Stimulated activated CD4-positive, alpha-beta T cell treated with anti-CD3 and anti-CD28 coated beads, TNF-alpha, amount 100 ng/mL, for 48 hours (primary cell): ENCODE results near the gene OTULINL.
"Not testable (repeated sequence)": the region's sequence is repeated elsewhere in the genome, so short reads cannot be mapped to it uniquely, and the experiment has no call there.

Source experiments
- DNase-seq, 3 donors: peaks; one replicate each; pipeline ENCODE4 v3.0.0-alpha.2; 2020; ENCODE audit warnings: low read depth in 3 of 3

OTULINL gene

GRCh38 chr5:14581106-14581890 lies at the start of gene OTULINL:
Gene OTULINL (plus strand): TSS chr5:14581792. CDS start chr5:14581895, 103 bp downstream.
- peak; percentile 69 to 82 (median 73) for DNase-seq

DNA sequence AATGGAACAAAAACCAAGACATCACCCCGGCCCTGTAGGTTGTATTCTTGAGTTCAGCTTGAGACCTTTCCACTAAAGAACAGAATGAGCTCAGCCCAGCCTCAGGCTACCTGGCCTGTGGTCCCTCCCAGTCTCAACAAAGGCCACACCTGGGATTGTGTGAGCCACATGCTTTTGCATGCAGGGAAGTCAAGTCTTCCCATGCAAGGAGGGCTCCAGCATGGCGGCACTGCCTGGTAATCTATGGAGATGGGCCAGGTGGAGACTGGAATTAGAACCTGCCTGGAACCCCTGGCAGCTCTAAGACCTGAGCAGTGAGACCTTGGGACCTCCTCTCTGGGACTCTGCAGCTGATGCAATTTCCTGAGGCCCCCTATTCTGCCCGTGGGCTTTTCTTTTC lies 49.4 kb upstream of the OTULINL start:
- DNase-seq, result no peak

DNA sequence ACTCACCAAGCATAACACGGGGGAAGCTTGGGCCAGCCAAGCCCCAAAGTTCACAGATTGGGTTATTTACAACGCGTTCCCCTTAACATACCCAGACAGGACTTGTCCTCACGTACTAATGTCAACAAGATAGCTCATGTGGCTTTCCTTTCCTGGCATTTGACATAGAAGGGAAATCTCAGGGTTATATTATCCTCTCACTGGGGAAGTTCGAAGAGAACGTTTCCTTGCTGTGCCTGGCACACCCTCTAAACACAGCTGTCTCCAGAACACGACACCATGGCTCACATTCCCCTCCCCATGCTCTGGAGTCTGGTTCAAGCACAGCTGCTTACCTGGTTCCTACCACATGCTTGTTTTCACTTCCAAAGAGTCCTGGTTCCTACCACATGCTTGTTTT lies 46.8 kb upstream of the OTULINL start:
- no peak for DNase-seq

GRCh38 chr5:14545308-14545707 lies 36.3 kb upstream of the OTULINL start:
- DNase-seq, result no peak

GRCh38 chr5:14545862-14546261 lies 35.7 kb upstream of the OTULINL start:
- DNase-seq, result no peak

GRCh38 chr5:14547666-14548065 lies 33.9 kb upstream of the OTULINL start:
- no peak for DNase-seq

- DNase-seq, result no peak
Observed at GRCh38 chr5:14551211-14551610, 30.4 kb upstream of the OTULINL start.

DNA sequence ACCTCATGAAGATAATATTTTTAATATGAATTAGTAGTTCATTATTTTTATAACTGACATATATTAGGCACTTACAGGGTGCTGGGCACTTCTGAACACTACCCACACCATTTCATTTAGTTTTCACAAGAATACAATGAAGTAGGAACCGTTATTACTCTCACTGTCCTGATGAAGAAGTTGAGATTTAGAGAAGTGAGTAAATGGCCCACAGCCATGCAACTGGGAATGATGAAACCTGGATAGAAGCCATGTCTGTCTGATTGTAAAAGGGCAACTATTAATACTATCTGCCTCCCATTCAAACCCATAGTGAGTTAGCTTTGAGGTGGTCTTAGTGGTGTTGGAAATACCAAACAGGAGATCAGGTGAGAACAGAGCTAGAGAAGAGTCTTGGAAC lies 29.6 kb upstream of the OTULINL start:
- no peak for DNase-seq

DNA sequence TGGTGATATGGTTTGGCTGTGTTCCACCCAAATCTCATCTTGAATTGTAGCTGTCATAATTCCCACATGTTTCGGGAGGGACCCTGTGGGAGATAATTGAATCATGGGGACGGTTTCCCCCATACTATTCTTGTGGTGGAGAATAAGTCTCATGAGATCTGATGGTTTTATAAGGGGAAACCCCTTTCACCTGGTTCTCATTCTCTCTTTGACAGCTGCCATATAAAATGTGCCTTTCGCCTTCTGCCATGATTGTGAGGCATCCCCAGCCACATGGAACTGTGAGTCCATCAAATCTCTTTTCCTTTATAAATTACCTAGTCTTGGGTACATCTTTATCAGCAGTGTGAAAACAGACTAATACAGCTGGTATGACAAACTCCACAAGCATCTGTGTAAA lies 27.3 kb upstream of the OTULINL start:
- not testable (repeated sequence) for DNase-seq

DNA sequence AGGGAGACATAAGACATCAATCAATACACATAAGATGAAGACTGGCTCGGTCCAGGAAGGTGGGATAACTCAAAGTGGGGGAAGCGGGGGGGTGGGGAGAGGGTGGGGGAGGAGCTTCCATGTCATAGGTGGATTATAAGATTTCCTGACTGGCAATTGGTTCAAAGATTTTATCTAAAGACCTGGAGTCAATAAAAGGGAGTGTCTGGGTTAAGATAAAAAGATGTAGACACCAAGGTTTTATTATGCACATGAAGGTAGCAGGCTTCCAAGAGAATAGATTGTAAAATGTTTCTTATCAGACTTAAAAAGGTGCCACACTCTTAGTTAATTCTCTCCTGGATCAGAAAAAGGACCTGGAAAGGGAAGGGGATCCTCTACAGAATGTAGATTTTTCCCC lies 25.6 kb upstream of the OTULINL start:
- no peak for DNase-seq

DNA sequence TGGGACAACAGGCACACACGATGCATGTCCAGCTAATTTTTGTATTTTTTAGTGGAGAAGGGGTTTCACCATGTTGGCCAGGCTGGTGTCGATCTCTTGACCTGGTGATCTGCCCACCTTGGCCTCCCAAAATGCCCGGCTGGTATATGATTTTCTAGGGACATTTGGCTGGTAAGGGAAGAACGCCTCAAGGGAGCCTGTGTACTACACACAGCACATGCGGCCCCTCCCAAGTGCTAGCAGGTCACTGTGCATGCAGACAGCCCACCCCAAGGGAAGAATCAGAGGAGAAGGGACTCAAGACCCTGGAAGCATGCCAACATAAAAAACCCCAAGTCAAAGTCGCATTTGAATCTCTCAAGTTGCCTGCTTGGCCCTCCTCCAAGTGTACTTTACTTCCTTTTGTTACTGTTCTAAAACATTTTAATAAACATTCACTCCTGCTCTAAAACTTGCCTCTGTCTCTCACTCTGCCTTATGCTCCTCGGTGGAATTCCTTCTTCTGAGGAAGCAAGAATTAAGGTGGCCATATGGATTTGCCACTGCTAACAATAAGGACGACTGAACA lies 24.3 kb upstream of the OTULINL start:
- DNase-seq, result no peak

- DNase-seq, result no peak
Observed at GRCh38 chr5:14557791-14558415, 23.7 kb upstream of the OTULINL start.

DNA sequence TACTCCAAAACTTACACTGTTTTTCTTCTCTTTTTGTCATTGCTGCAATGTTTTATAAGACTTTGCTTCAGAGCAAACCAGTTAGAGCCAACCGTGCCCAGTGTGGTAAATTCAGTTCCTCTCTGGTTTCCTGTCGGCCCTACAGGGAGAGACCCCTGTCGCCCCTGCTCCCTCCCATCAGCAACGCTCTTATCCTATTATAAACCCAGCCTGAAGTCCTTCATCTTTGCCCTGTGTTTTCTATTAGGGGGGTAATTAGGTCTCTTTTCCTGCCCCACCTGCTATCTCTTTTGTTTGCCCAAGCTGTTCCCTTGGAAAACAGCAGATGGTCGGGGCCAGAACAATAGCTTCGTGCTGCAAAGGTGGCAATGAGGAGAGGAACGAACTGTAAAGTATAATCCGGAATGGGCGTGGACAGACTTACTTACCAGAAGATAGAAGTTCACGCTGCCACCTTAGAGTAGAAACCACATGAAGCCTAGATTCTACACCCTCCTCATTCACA lies 21.4 kb upstream of the OTULINL start:
- DNase-seq, result no peak

- no peak for DNase-seq
Observed at GRCh38 chr5:14561741-14562140, 19.9 kb upstream of the OTULINL start.

GRCh38 chr5:14568333-14568732 lies 13.3 kb upstream of the OTULINL start:
- DNase-seq, result no peak

DNA sequence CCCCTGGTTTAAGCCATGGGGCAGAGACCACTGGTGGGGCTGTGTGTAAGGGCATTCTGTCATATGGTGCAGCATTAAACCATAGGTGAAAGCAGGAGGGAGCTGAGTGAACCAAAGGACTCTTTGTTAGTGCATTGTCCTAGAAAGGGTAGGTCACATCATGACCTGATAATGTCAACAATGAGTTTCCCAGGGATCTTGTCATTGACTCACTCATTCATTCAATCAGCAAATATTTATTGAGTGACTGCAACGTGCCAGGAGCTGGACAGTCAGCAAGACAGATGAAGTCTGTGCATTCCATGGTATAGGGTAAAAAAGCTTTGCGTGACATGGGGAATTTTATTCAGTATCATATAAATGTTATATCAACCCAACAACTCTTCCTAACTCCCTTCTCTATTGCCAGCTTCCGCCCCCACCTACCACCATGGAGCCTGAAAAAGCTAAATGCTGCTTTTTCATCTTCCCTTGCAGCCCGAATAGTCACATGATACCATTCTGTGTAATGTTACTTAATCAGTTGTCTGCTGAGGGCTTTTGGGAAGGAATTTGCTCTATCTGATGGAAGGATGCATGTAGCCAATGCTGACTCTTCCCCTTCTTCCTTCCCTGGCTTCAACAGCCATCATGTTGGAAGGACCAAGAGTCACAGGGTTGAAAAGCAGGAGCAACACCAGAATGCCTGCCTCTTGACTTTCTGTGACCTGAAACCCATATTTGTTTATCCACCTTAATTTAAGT lies 11.5 kb upstream of the OTULINL start:
- no peak for DNase-seq

DNA sequence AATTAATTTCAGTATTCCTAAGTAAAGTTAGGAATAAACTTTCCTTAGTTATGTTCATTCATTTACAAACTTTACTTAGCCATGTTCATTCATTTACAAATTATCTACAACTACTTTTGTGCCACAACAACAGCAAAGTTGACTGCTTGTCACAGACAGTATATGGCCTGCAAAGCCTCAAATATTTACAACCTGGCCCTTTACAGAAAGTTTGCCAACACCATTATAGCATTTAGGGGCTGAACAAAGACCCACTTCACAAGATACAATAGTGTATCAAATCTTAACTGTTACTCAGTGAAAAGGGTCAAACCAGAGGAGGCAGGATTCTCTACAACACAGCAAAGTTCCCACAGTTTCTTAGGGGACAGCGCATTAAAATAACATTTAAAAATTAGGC lies 9.7 kb upstream of the OTULINL start:
- no peak for DNase-seq

DNA sequence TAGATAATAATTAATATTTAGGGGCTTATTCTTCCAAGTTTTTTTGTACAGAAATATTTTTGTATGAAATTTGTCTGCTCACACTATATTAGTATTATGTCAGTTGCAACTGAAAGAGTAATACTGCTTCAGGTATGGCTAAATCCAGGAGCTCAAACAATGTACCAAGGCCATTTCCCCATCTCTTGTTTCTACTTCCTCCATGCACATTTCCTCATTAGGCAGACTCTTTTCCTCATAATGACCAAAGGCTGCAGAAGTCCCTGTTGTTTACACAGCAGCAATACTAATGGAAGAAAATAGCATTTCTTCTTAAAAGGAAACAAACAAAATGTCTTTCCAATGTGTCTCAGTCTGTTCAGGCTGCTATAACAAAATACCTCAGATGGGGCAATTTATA lies 9.2 kb upstream of the OTULINL start:
- DNase-seq, result no peak

- DNase-seq, result no peak
Observed at GRCh38 chr5:14572836-14573235, 8.8 kb upstream of the OTULINL start.

- DNase-seq, result no peak
Observed at GRCh38 chr5:14574096-14574495, 7.5 kb upstream of the OTULINL start.

DNA sequence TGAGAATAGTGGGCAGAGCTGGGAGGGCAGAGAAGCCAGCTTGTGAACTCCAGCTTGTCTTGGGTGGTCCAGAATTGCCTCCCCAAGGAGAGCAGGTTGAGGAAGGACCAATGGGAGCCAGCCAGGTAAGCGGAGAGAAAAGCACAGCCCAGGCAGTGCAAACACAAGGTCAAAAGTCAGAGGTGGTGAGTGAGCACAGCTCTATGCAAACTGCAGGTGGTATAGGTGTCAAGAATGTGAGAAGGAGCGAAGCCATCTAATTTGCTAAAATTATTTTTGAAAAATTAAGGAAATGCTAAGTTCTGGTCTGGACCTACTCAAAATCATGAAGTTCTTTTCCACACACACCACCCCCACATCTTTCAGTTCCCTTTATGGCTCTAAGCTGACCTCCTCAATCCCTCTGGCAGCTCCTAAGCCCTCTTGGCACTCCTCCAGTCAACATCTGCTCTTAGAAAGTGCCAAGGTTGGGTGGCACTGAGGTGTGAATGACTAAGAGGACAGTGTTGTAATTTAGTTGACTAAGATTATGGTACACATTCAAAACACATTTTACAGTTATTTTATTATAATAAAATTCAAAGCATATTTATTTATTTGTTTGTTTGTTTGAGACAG lies 6.6 kb upstream of the OTULINL start:
- no peak for DNase-seq

- no peak for DNase-seq
Observed at GRCh38 chr5:14576206-14576605, 5.4 kb upstream of the OTULINL start.
